ENCODE data around the gene WTIP. TPM values are rescaled to one million over a fixed set of nuclear protein-coding genes. Genes with fewer than 3 reads are reported as not detected.
"Not testable (repeated sequence)": the region's sequence is repeated elsewhere in the genome, so short reads cannot be mapped to it uniquely, and the experiment has no call there.

Gene WTIP
- polyA plus RNA-seq, 1 experiment, result 60.9 TPM

DNA sequence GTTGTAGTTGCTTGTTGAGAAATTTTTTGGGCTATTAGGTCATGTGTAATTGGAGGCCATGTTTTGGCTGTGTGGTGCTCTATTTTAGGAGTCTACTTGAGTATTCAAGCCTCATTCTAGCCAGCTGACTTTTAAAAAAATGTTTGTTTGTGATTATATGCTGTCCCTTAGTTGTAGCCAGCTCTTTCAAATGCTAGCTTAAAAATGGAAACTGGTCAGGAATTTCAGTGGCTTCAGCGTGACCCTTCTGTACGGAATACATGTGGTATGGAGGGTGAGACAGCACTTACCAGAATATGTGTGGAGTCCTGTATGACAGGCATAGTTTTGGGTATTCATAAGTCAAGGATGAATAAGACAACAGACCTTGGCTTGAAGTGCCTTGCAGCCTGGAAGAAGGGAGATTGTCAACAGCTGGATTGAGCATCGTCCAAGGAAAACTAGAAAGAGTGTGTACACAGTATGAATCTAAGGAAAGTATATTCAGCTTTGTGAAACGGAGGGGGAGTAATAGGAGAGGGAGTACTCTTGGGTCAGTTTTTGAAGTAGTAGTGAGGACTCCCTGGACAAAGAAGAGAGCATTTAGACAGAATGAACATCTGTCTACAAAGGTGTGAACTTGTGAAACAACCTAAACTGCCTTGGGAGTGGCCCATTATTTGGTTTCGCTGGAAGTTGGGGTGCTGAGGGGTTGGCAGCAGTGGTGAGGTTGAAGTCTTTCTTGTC lies 20.0 kb upstream of the WTIP start:
- no peak for DNase-seq (ENCODE audit: low read depth)
- Histone ChIP-seq H3K4me3 (ENCODE audit: low read depth, low read length) (no peak overlapping the region), H3K36me3 (ENCODE audit: control insufficient read depth, insufficient read depth, low read length) (peaks cover 10% of the 10 kb centered on the region), H3K27me3 (ENCODE audit: control insufficient read depth, insufficient read depth, low read length) (no peaks in the 10 kb centered on the region)
- TF ChIP-seq, protein P1, sequence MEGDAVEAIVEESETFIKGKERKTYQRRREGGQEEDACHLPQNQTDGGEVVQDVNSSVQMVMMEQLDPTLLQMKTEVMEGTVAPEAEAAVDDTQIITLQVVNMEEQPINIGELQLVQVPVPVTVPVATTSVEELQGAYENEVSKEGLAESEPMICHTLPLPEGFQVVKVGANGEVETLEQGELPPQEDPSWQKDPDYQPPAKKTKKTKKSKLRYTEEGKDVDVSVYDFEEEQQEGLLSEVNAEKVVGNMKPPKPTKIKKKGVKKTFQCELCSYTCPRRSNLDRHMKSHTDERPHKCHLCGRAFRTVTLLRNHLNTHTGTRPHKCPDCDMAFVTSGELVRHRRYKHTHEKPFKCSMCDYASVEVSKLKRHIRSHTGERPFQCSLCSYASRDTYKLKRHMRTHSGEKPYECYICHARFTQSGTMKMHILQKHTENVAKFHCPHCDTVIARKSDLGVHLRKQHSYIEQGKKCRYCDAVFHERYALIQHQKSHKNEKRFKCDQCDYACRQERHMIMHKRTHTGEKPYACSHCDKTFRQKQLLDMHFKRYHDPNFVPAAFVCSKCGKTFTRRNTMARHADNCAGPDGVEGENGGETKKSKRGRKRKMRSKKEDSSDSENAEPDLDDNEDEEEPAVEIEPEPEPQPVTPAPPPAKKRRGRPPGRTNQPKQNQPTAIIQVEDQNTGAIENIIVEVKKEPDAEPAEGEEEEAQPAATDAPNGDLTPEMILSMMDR (IDR thresholded peaks at IDR 0.05; ENCODE audit: insufficient read depth, low read depth, low read length), result no peak
- CTCF ChIA-PET, result interaction anchor here (1.4 kb wide), 1 partner anchor 10 kb away, joined by 8 read pairs; no protein-coding TSS in a partner anchor
- POLR2A ChIA-PET, result interaction anchor here (0.7 kb wide), 1 partner anchor 17 kb away, joined by 3 read pairs; no protein-coding TSS in a partner anchor

DNA sequence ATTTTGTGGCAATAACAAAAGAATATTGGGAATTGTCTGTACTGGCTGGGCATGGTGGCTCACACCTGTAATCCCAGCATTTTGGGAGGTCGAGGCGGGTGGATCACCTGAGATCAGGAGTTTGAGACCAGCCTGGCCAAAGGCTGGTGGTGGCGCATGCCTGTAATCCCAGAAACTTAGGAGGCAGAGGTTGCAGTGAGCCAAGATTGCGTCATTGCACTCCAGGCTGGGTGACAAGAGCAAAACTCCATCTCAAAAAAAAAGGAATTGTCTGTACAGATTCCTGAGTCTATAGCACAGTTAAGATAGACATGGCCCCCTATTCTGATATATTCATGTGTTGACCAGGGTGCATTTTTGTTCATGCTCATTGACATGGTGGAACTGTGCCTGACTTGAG lies 16.8 kb upstream of the WTIP start:
- POLR2A ChIA-PET, result not testable (repeated sequence)

DNA sequence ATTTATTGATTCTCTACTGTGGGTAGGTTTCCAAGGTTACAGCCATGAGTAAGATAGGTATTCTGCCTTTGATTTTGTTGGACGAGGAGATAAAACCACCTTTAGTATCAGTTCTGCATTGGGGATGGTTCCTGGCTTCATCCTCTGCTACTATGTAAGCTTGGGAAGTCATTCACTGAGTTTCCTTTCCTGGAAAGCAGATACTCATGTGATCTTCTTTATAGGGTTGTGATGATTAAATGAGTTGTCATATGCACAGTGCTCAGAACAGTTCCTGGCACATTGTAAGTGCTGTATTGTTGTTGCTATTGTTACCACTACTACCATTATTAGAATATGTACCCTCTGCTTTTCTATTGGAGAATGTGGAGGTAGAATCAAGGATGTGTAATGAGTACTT lies 13.1 kb upstream of the WTIP start:
- Histone ChIP-seq H3K4me3 (ENCODE audit: low read depth, low read length) (no peak overlapping the region), H3K36me3 (ENCODE audit: control insufficient read depth, insufficient read depth, low read length) (no peaks in the 10 kb centered on the region; the same call in 1 of the 2 replicates), H3K27me3 (ENCODE audit: control insufficient read depth, insufficient read depth, low read length) (no peaks in the 10 kb centered on the region)
- DNase-seq (ENCODE audit: low read depth), result no peak
- TF ChIP-seq, protein P1 (IDR thresholded peaks at IDR 0.05; ENCODE audit: insufficient read depth, low read depth, low read length), result no peak
- ChIA-PET CTCF (no interaction called here), POLR2A (interaction anchor here (0.6 kb wide), 1 partner anchor 10 kb away, joined by 4 read pairs; no protein-coding TSS in a partner anchor)

More for the DNA sequence above, 16.8 kb upstream of the WTIP start:
- H3K27me3 ChIP-seq (ENCODE audit: control insufficient read depth, insufficient read depth, low read length); H3K36me3 ChIP-seq (ENCODE audit: control insufficient read depth, insufficient read depth, low read length); H3K4me3 ChIP-seq (ENCODE audit: low read depth, low read length); DNase-seq (ENCODE audit: low read depth): not testable (repeated sequence)
- CTCF ChIA-PET, result interaction anchor here (1.3 kb wide), 1 partner anchor 9 kb away, joined by 4 read pairs; no protein-coding TSS in a partner anchor

DNA sequence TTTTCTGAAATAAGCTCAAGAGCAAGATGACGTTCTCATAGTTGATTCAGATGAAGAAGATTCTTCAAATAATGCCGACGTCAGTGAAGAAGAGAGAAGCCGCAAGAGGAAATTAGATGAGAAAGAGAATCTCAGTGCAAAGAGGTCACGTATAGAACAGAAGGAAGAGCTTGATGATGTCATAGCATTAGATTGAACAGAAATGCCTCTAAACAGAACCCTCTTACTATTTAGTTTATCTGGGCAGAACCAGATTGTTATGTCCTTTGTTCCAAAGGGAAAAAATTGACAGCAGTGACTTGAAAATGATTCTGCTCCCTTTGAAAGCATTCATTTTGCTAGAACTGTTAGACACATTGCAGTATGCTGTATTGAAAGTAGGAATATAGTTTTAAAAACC lies 12.5 kb upstream of the WTIP start:
- POLR2A ChIA-PET, result interaction anchor here (0.6 kb wide), 1 partner anchor 10 kb away, joined by 4 read pairs; no protein-coding TSS in a partner anchor
- H3K4me3 ChIP-seq (ENCODE audit: low read depth, low read length); DNase-seq (ENCODE audit: low read depth); CTCF ChIA-PET; H3K36me3 ChIP-seq (ENCODE audit: control insufficient read depth, insufficient read depth, low read length); H3K27me3 ChIP-seq (ENCODE audit: control insufficient read depth, insufficient read depth, low read length): not testable (repeated sequence)

DNA sequence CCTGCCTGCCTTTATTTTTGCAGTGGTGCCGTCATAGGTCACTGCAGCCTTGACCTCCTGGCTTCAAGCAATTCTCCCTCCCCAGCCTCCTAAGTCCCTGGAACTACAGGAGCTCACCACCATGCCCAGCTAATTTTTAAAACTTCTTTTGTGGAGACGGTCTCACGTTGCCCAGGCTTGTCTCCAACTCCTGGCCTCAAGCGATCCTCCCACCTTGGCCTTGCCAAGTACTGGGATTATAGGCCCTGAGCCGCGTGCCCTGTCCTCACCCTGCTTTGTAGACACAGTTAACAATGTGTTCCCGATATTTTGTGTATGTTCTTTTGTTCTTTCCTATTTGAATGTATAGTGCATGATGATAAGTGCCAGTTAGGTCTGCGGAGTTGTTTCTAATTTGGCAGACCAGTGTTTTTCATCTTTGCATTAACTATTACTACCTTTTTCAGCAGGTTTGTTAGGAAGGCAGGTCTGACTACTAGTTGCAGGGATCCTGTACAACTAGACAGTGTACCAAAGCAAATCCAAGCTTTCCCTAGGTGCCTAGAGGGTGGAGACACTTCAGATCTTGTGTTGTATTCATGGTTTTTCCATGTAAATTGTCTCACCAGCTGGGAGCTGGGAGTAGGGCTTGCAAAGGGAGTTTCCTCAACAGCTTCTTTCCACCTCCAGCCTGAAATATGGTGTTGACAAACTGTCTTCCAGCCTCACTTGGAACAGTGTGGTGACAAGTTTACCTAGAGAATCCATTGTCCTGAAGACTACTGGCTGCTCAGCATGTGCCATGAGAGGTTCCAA lies 9.5 kb upstream of the WTIP start:
- Histone ChIP-seq H3K36me3 (ENCODE audit: control insufficient read depth, insufficient read depth, low read length) (peaks cover 1% of the 10 kb centered on the region), H3K4me3 (ENCODE audit: low read depth, low read length) (no peak overlapping the region), H3K27me3 (ENCODE audit: control insufficient read depth, insufficient read depth, low read length) (no peaks in the 10 kb centered on the region)
- TF ChIP-seq, protein P1 (IDR thresholded peaks at IDR 0.05; ENCODE audit: insufficient read depth, low read depth, low read length), result no peak
- ChIA-PET CTCF (interaction anchor here (1.0 to 1.6 kb wide), 4 partner anchors 11 to 30 kb away, joined by 3 to 8 read pairs (median 3); no protein-coding TSS in a partner anchor), POLR2A (no interaction called here)
- no peak for DNase-seq (ENCODE audit: low read depth)
